Psoas muscle (tissue), 8 donors: Measurements from ENCODE around the gene PSMD5. TPM values are rescaled to one million over a fixed set of nuclear protein-coding genes. Genes with fewer than 3 reads are reported as not detected.

Experiments used
- ATAC-seq, 4 donors: fragments of 200-7000 bp; cut with Tn5 transposase; one replicate each; pipeline ENCODE4 v1.9.1; 2020; ENCODE audit warnings: moderate library complexity in 3 of 4, mild to moderate bottlenecking in 2 of 4
- DNase-seq, 2 donors: peaks; one replicate each; pipeline ENCODE4 v3.0.0-alpha.2; 2020
- H3K27ac ChIP-seq: fragments of 200-600 bp; one replicate; pipeline ENCODE4 v1.8.0; 2022
- H3K27me3 ChIP-seq, 3 donors: fragments of 200-600 bp in 1 of 3; one replicate each; pipeline versions ENCODE4 v1.6.1 to v1.8.0; 2013 to 2022; ENCODE audit warnings: low read length in 2 of 3, mild to moderate bottlenecking in 2 of 3, moderate library complexity in 1 of 3; ENCODE audit not compliant: insufficient read depth in 3 of 3
- H3K36me3 ChIP-seq, 2 donors: fragments of 200-600 bp in 1 of 2; one replicate each; pipeline versions ENCODE4 v1.6.1 to v1.8.0; 2013 to 2022; ENCODE audit warnings: low read depth in 1 of 2, mild to moderate bottlenecking in 1 of 2, moderate library complexity in 1 of 2; ENCODE audit not compliant: insufficient read depth in 1 of 2
- H3K4me1 ChIP-seq: fragments of 200-600 bp; one replicate; pipeline ENCODE4 v1.8.0; 2022
- H3K4me3 ChIP-seq: fragments of 200-600 bp; one replicate; pipeline ENCODE4 v1.8.0; 2022; ENCODE audit warnings: mild to moderate bottlenecking
- H3K9me3 ChIP-seq: fragments of 200-600 bp; one replicate; pipeline ENCODE4 v1.8.0; 2022
- WGBS, 3 donors: extraction: QIAGEN DNeasy Blood & Tissue Kit; methylation state at CpG; one replicate each; pipeline versions ENCODE4 v1.1.6 to v1.1.7; 2013; 5-methylcytosine and 5-hydroxymethylcytosine counted together
- intact Hi-C, 2 donors: fragments of 100-400 bp; cut with DNase I; formaldehyde crosslinking; loops; one replicate each; pipeline versions ENCODE4 v1.11.0 to v1.14.2; 2022
- polyA plus RNA-seq, 3 donors: library from polyadenylated mRNA; stranded (reverse); fragments of 200-250 nt; gene quantifications; one replicate each; pipeline ENCODE4 v1.2.3, GENCODE V29; 2013
- total RNA-seq, 4 donors: library from RNA; stranded (reverse); fragmentation: NEBNext Ultra II Directional in 2 of 4; extraction: Animal tissue kit (Norgen Biotek cat#: 25700) in 2 of 4; gene quantifications; one replicate each; pipeline versions ENCODE4 v1.2.1 to v1.2.4, GENCODE V29; 2021 to 2023
- TF ChIP-seq, protein P1 (sequence below): fragments of 200-600 bp; IDR thresholded peaks from one replicate; pipeline ENCODE4 v1.8.0; 2022; ENCODE audit warnings: antibody characterized with exemption
- donor health status: healthy with polysubstance abuse.
- donor health status: DM: no; HTN: no; CAD: no; lungs with moderate emphysema.
- donor health status: Bipolar disorder and iron deficiency.
- donor health status: healthy.
- donor health status: DM: yes; HTN: yes; CAD: no.
- donor health status: DM: no; HTN: no; CAD: no.
- donor health status: DM: no; HTN: no; CAD: no.
- donor health status: DM: yes; HTN: yes; CAD: no.

PSMD5 gene
- total and polyA plus RNA-seq, 7 donors = 6.2 to 15.7 (median 8.9) TPM

GRCh38 chr9:120868676-120869359 lies 26.1 kb upstream of the PSMD5 start:
- Histone ChIP-seq H3K36me3 (peaks cover 0 to 6% of the 10 kb centered on the region in 2 donors), H3K27ac (peak overlapping the region; percentile 84), H3K4me3 (peak overlapping the region; percentile 71), H3K4me1 (no peaks in the 10 kb centered on the region), H3K27me3 (no peaks in the 10 kb centered on the region), H3K9me3 (no peaks in the 10 kb centered on the region)
- intact Hi-C loops = loop anchor here in 1 of 2 donors (10.0 kb wide), 1 partner anchor 186 kb away; the partner anchor contains the start of gene C5
- TF ChIP-seq, protein P1, sequence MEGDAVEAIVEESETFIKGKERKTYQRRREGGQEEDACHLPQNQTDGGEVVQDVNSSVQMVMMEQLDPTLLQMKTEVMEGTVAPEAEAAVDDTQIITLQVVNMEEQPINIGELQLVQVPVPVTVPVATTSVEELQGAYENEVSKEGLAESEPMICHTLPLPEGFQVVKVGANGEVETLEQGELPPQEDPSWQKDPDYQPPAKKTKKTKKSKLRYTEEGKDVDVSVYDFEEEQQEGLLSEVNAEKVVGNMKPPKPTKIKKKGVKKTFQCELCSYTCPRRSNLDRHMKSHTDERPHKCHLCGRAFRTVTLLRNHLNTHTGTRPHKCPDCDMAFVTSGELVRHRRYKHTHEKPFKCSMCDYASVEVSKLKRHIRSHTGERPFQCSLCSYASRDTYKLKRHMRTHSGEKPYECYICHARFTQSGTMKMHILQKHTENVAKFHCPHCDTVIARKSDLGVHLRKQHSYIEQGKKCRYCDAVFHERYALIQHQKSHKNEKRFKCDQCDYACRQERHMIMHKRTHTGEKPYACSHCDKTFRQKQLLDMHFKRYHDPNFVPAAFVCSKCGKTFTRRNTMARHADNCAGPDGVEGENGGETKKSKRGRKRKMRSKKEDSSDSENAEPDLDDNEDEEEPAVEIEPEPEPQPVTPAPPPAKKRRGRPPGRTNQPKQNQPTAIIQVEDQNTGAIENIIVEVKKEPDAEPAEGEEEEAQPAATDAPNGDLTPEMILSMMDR = peak; percentile 27
- DNase-seq = peak; percentile 98
- 5% methylated on average over 40 to 52 of the region's 52 CpGs for WGBS, 3 donors
- ATAC-seq = peak; percentile 94 to 97 (median 95)

DNA sequence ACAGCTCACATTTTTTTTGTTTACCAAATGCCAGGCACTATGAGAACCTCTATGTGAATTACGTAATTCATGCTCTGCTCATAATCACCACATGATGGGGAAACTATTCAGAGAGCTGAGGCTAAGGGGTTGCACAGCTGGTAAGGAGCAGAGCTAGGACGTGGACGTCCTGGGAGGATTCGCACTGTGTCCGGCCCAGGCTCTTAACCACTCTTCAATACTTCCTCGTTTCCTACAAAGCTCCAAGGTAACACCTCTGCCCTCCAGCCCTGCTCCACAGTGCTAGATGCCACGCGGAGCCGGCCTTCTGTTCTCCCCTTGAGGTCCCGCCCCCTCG lies 25.6 kb upstream of the PSMD5 start:
- ATAC-seq (peak in 1 of 4 donors; percentile 43), DNase-seq (no peak)
- 15 to 26% (median 23%) methylated on average over 11 of the region's 11 CpGs for WGBS, 3 donors
- TF ChIP-seq, protein P1 = no peak
- intact Hi-C loops = loop anchor here in 1 of 2 donors (10.0 kb wide), 1 partner anchor 186 kb away; the partner anchor contains the start of gene C5
- H3K9me3 ChIP-seq = no peaks in the 10 kb centered on the region
- H3K36me3 ChIP-seq = peaks cover 0 to 11% of the 10 kb centered on the region in 2 donors
- peak overlapping the region; percentile 71 for H3K4me3 ChIP-seq
- H3K27ac ChIP-seq = peak overlapping the region; percentile 84
- no peaks in the 10 kb centered on the region for H3K27me3 ChIP-seq
- H3K4me1 ChIP-seq = no peaks in the 10 kb centered on the region

GRCh38 chr9:120867676-120868338 lies 25.1 kb upstream of the PSMD5 start:
- Histone ChIP-seq H3K4me3 (peak overlapping the region; percentile 71), H3K9me3 (no peaks in the 10 kb centered on the region), H3K4me1 (no peaks in the 10 kb centered on the region), H3K27me3 (no peaks in the 10 kb centered on the region), H3K36me3 (peaks cover 0 to 16% of the 10 kb centered on the region in 2 donors), H3K27ac (peak overlapping the region; percentile 84)
- WGBS, 3 donors = 85 to 87% (median 86%) methylated on average over 15 of the region's 15 CpGs
- ATAC-seq (no peak), DNase-seq (no peak)
- TF ChIP-seq, protein P1 = no peak
- intact Hi-C loops = loop anchor here in 1 of 2 donors (10.0 kb wide), 1 partner anchor 187 kb away; the partner anchor contains the start of gene C5

GRCh38 chr9:120866651-120867050 lies 23.9 kb upstream of the PSMD5 start:
- WGBS, 3 donors = 91 to 95% (median 94%) methylated on average over 6 of the region's 6 CpGs
- H3K4me1 ChIP-seq = no peaks in the 10 kb centered on the region
- no peak overlapping the region for H3K27ac ChIP-seq
- no peaks in the 10 kb centered on the region for H3K27me3 ChIP-seq
- no peak for ATAC-seq
- DNase-seq = no peak
- peaks cover 0 to 22% of the 10 kb centered on the region in 2 donors for H3K36me3 ChIP-seq
- intact Hi-C loops = loop anchor here in 1 of 2 donors (10.0 kb wide), 1 partner anchor 188 kb away; the partner anchor contains the start of gene C5
- H3K4me3 ChIP-seq = no peak overlapping the region
- TF ChIP-seq, protein P1 = no peak
- H3K9me3 ChIP-seq = no peaks in the 10 kb centered on the region
